ENCODE data around the gene RNU7-1. TPM values are rescaled to one million over a fixed set of nuclear protein-coding genes. Genes with fewer than 3 reads are reported as not detected.

The RNU7-1 gene
- total RNA-seq, 6 donors from 2014 or later: not detected

DNA sequence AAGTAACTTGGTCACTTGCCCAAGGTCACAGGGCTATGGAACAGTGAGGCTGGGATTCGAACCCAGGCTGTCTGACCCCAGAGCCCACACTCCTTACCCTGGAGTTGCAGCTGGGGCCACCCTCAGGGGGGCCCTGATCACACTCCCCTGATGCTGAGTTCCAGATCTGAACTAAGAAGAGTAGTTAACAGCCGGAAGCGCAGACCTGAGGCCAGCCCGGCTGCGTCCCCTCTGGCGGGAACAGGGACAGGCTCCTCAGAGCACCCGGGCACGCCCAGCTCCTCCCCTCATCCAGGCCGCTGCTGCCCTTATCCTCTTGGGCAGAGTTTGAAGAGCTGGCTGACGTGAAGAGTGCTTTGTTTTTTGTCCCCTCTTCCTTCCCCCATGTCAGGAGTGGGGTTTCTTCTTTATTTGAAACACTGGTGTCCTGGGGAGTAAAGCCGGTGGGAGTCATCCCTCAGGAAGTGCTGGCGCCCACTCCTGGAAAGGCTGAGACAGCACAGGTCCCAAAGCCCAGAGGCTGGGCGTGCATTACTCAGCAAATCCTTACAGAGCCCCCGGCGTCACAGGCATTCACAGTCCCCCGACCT, 18.2 kb downstream of the RNU7-1 start:
- WGBS, 2 donors: 5 to 17% methylated on average over 7 to 16 of the region's 16 CpGs
- Histone ChIP-seq H3K27ac (peak overlapping the region; percentile 89 to 96 (median 90)), H3K4me3 (peak overlapping the region in 3 of 4 donors; percentile 58 to 64 (median 60)), H3K9me3 (no peaks in the 10 kb centered on the region), H3K27me3 (no peaks in the 10 kb centered on the region), H3K36me3 (peaks cover 8 to 34% (median 21%) of the 10 kb centered on the region in 4 donors), H3K4me1 (peaks cover 54 to 77% (median 71%) of the 10 kb centered on the region in 4 donors)
- TF ChIP-seq, protein P1, sequence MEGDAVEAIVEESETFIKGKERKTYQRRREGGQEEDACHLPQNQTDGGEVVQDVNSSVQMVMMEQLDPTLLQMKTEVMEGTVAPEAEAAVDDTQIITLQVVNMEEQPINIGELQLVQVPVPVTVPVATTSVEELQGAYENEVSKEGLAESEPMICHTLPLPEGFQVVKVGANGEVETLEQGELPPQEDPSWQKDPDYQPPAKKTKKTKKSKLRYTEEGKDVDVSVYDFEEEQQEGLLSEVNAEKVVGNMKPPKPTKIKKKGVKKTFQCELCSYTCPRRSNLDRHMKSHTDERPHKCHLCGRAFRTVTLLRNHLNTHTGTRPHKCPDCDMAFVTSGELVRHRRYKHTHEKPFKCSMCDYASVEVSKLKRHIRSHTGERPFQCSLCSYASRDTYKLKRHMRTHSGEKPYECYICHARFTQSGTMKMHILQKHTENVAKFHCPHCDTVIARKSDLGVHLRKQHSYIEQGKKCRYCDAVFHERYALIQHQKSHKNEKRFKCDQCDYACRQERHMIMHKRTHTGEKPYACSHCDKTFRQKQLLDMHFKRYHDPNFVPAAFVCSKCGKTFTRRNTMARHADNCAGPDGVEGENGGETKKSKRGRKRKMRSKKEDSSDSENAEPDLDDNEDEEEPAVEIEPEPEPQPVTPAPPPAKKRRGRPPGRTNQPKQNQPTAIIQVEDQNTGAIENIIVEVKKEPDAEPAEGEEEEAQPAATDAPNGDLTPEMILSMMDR (IDR thresholded peaks at IDR 0.05): peak; percentile 9 to 67 (median 36)
- TF ChIP-seq POLR2AphosphoS5 (IDR thresholded peaks at IDR 0.05): no peak
- TF ChIP-seq POLR2A (IDR thresholded peaks at IDR 0.05): peak in 1 of 4 donors; percentile 45
- DNase-seq (peak; percentile 88), ATAC-seq (ENCODE audit: low FRiP score in 2 of 2) (peak; percentile 63 to 75)

DNA sequence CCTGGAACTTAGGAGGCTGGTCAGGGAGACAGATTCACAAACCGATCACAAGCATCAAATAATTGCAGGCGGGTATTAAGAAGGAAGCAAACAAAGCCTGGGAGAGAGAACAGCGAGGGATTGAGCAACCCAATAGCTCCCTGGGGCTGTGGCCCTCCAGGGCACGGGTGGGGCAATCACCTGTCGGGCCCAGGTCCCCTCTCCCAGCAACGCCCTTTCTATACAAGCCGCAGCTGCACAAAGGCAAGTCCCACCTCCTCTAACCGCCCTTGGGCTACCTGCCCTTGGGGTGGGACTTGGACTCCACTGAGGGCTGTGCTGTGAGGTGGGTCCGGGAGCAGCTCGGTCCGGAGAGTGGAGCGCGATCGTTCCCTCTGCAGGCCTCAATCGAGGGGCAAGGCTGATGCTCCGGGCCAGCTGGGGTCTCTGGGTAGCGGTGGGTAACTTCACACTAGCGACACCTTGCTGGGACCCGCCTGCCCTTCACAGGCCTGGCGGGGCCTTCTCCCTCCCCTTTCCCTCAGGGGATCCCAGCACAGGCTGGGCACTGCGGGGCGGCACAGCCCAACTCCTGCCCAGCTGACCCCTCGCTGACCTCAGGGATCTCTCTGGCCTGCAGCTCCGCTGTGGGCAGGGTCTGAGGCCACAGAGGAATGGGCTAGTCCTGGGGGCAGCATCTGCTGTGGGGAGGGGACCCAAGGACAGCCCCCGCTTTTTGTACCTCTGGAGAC, 18.8 kb downstream of the RNU7-1 start:
- no peaks in the 10 kb centered on the region for H3K27me3 ChIP-seq
- ATAC-seq (ENCODE audit: low FRiP score in 2 of 2) (peak; percentile 20 to 76), DNase-seq (peak; percentile 83 to 90)
- peak overlapping the region; percentile 89 to 96 (median 90) for H3K27ac ChIP-seq
- peaks cover 8 to 40% (median 25%) of the 10 kb centered on the region in 4 donors for H3K36me3 ChIP-seq
- peak overlapping the region in 3 of 4 donors; percentile 58 to 64 (median 60) for H3K4me3 ChIP-seq
- WGBS, 2 donors: 50 to 52% methylated on average over 14 to 15 of the region's 25 CpGs
- H3K4me1 ChIP-seq: peaks cover 54 to 70% (median 66%) of the 10 kb centered on the region in 4 donors
- TF ChIP-seq, protein P1 (IDR thresholded peaks at IDR 0.05): no peak
- TF ChIP-seq POLR2A (IDR thresholded peaks at IDR 0.05) (peak in 2 of 4 donors; percentile 72 to 76), POLR2AphosphoS5 (IDR thresholded peaks at IDR 0.05) (peak in 1 of 2 donors; percentile 33), EP300 (IDR thresholded peaks at IDR 0.05) (no peak)
- no peaks in the 10 kb centered on the region for H3K9me3 ChIP-seq

DNA sequence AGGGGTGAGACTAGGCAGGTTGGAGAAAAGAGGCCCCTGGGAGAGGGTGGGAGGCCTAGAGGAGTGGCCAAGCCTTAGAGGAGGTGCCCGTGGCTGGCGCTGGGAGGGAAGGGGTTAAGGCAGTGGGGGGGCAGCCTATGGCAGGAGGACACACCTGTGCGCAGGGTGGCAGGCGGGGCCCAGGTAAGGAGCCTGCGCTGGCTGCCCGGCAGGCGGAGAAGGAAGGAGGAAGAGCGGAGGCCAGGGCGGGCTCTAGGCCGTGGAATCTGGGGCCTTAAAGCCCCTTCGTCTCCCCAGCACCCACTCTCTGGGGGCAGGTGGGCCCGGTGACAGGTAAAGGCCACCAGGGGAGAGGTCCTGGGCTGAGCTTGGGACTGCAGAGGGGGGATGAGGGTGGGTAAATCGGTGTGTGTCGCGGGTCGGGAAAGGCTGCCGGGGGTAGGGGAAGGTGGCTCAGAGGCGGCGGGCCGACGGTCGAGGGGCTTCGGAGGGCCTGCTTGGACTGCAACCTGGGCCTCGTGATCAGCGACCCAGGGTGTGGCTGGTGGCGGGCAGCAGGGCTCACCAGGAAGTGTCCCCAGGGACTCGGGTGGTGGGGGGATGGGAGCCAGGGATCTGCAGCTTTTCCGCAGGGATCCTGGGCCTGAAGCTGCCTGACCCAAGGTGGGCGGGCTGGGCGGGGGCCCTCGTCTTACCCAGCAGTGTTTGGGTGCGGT, 19.6 kb downstream of the RNU7-1 start:
- Histone ChIP-seq H3K9me3 (no peaks in the 10 kb centered on the region), H3K27ac (peak overlapping the region; percentile 89 to 96 (median 90)), H3K4me1 (peaks cover 48 to 63% (median 59%) of the 10 kb centered on the region in 4 donors), H3K27me3 (no peaks in the 10 kb centered on the region), H3K36me3 (peaks cover 8 to 40% (median 30%) of the 10 kb centered on the region in 4 donors), H3K4me3 (peak overlapping the region in 3 of 4 donors; percentile 58 to 64 (median 60))
- DNase-seq: peak; percentile 90 to 92
- ATAC-seq (ENCODE audit: low FRiP score in 2 of 2): peak; percentile 34 to 92
- TF ChIP-seq EP300 (IDR thresholded peaks at IDR 0.05) (no peak), POLR2A (IDR thresholded peaks at IDR 0.05) (peak in 3 of 4 donors; percentile 70 to 95 (median 84)), POLR2AphosphoS5 (IDR thresholded peaks at IDR 0.05) (peak; percentile 40 to 85)
- TF ChIP-seq, protein P1 (IDR thresholded peaks at IDR 0.05): peak in 2 of 6 experiments; percentile 37 to 59
- WGBS, 2 donors: 54 to 77% methylated on average over 27 to 31 of the region's 32 CpGs

DNA sequence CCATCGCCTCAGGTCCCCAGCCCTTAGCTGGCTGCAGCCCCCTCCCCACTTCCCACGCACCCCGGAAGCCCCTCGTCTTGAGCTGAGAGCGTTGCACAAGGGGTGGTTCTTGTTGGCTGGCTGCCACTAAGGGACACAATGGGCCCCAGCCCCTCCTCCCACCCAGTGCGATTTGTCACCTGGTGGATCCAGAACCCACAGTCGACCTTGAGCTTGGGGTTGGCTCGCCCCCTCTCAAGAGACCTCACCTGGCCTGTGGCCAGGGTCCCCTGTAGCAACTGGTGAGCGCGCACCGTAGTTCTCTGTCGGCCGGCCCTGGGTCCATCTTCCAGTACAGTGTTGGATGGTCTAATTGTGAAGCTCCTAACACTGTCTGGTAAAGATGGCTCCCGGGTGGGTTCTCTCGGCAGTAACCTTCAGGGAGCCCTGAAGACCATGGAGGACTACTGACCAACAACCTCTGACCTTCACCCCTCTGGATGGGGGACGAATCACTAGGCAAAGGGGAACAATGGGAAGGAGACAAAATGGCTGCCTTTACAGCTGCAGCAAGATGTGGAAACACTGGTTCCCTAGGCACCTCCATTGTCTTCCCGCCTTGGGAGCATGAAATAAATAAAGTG, 20.3 kb downstream of the RNU7-1 start:
- TF ChIP-seq POLR2A (IDR thresholded peaks at IDR 0.05) (no peak), POLR2AphosphoS5 (IDR thresholded peaks at IDR 0.05) (no peak), EP300 (IDR thresholded peaks at IDR 0.05) (no peak)
- TF ChIP-seq, protein P1 (IDR thresholded peaks at IDR 0.05): no peak
- Histone ChIP-seq H3K4me1 (peaks cover 46 to 61% (median 59%) of the 10 kb centered on the region in 4 donors), H3K4me3 (peak overlapping the region; percentile 3 to 64 (median 59)), H3K27ac (peak overlapping the region; percentile 89 to 96 (median 90)), H3K36me3 (peaks cover 8 to 46% (median 35%) of the 10 kb centered on the region in 4 donors), H3K27me3 (no peaks in the 10 kb centered on the region), H3K9me3 (no peaks in the 10 kb centered on the region)
- ATAC-seq (ENCODE audit: low FRiP score in 2 of 2): no peak
- no peak for DNase-seq
- WGBS, 2 donors: 58 to 74% methylated on average over 5 to 17 of the region's 17 CpGs

All from upper lobe of left lung (tissue), 6 donors.